Skeletal muscle satellite cell (primary cell): Measurements from ENCODE around the gene SPSB1. TPM values are rescaled to one million over a fixed set of nuclear protein-coding genes. Genes with fewer than 3 reads are reported as not detected.
A peak's percentile ranks its signal among the peaks of the same experiment; 100 is the strongest.

ENCODE experiments used
- H3K27me3 ChIP-seq: 2 replicates; pipeline ENCODE4 v1.7.0; 2013; ENCODE audit warnings: low read length; ENCODE audit not compliant: control insufficient read depth, insufficient read depth
- H3K36me3 ChIP-seq: 2 replicates; pipeline ENCODE4 v1.7.0; 2013; ENCODE audit warnings: mild to moderate bottlenecking, control low read depth, low read length; ENCODE audit not compliant: insufficient read depth
- H3K4me1 ChIP-seq: 2 replicates; pipeline ENCODE4 v1.7.0; 2013; ENCODE audit warnings: low read length; ENCODE audit not compliant: control insufficient read depth, insufficient read depth
- H3K4me2 ChIP-seq: 2 replicates; pipeline ENCODE4 v1.7.0; 2013; ENCODE audit warnings: mild to moderate bottlenecking, low read length
- H3K4me3 ChIP-seq: 2 replicates; pipeline ENCODE4 v1.7.0; 2013; ENCODE audit warnings: low read length
- H3K9ac ChIP-seq: 2 replicates; pipeline ENCODE4 v1.7.0; 2013; ENCODE audit warnings: mild to moderate bottlenecking, low read depth, low read length, moderate library complexity
- H3K9me3 ChIP-seq: replicated peaks from 2 replicates; pipeline ENCODE4 v1.7.0; 2013; ENCODE audit warnings: mild to moderate bottlenecking, control low read depth, low read length
- total RNA-seq: library from RNA; depleted of rRNA; stranded (reverse); fragments of >200 nt; gene quantifications from 2 replicates; pipeline ENCODE4 v1.2.3, GENCODE V29; 2012; rRNA removed

SPSB1 gene
- 8.6 and 11.4 TPM in 2 replicates for total RNA-seq

GRCh38 chr1:9292361-9293240 is at the start of gene SPSB1:
TSS of gene SPSB1 (plus strand) at chr1:9292894. CDS start at chr1:9355892, 62,998 bp downstream.
- Histone ChIP-seq H3K27me3 (no peaks in the 10 kb centered on the region), H3K4me2 (peak within 1 kb of the TSS; percentile 85), H3K4me3 (peak within 1 kb of the TSS; percentile 98), H3K4me1 (peaks cover 40% of the 10 kb centered on the region), H3K9me3 (no peaks in the 10 kb centered on the region), H3K36me3 (peaks cover 4% of the 10 kb centered on the region), H3K9ac (peak within 1 kb of the TSS; percentile 86)

GRCh38 chr1:9243066-9243739 is 49.5 kb upstream of the SPSB1 start:
- H3K4me3 ChIP-seq, result peak overlapping the region; percentile 11
- no peaks in the 10 kb centered on the region for H3K9me3 ChIP-seq
- H3K27me3 ChIP-seq, result no peaks in the 10 kb centered on the region
- peak overlapping the region; percentile 50 for H3K4me2 ChIP-seq
- peak overlapping the region; percentile 45 for H3K9ac ChIP-seq
- peaks cover 80% of the 10 kb centered on the region for H3K4me1 ChIP-seq
- peaks cover 40% of the 10 kb centered on the region for H3K36me3 ChIP-seq

- Histone ChIP-seq H3K27me3 (no peaks in the 10 kb centered on the region), H3K9ac (no peak overlapping the region), H3K4me2 (no peak overlapping the region), H3K9me3 (no peaks in the 10 kb centered on the region), H3K4me1 (peaks cover 81% of the 10 kb centered on the region), H3K36me3 (peaks cover 47% of the 10 kb centered on the region), H3K4me3 (no peak overlapping the region)
Measured at GRCh38 chr1:9244501-9245229, 48.0 kb upstream of the SPSB1 start.

GRCh38 chr1:9245230-9245619 is 47.5 kb upstream of the SPSB1 start:
- H3K27me3 ChIP-seq, result no peaks in the 10 kb centered on the region
- no peak overlapping the region for H3K4me2 ChIP-seq
- peaks cover 50% of the 10 kb centered on the region for H3K36me3 ChIP-seq
- peaks cover 81% of the 10 kb centered on the region for H3K4me1 ChIP-seq
- H3K9ac ChIP-seq, result no peak overlapping the region
- H3K4me3 ChIP-seq, result no peak overlapping the region
- no peaks in the 10 kb centered on the region for H3K9me3 ChIP-seq

GRCh38 chr1:9245661-9246060 is 47.0 kb upstream of the SPSB1 start:
- H3K36me3 ChIP-seq, result peaks cover 52% of the 10 kb centered on the region
- no peak overlapping the region for H3K9ac ChIP-seq
- no peaks in the 10 kb centered on the region for H3K9me3 ChIP-seq
- H3K4me1 ChIP-seq, result peaks cover 81% of the 10 kb centered on the region
- no peaks in the 10 kb centered on the region for H3K27me3 ChIP-seq
- no peak overlapping the region for H3K4me3 ChIP-seq
- H3K4me2 ChIP-seq, result no peak overlapping the region

GRCh38 chr1:9246215-9246614 is 46.5 kb upstream of the SPSB1 start:
- H3K4me3 ChIP-seq, result no peak overlapping the region
- peaks cover 55% of the 10 kb centered on the region for H3K36me3 ChIP-seq
- H3K4me1 ChIP-seq, result peaks cover 81% of the 10 kb centered on the region
- no peaks in the 10 kb centered on the region for H3K27me3 ChIP-seq
- H3K9me3 ChIP-seq, result no peaks in the 10 kb centered on the region
- H3K4me2 ChIP-seq, result no peak overlapping the region
- H3K9ac ChIP-seq, result no peak overlapping the region

- Histone ChIP-seq H3K4me2 (peak overlapping the region; percentile 64), H3K4me1 (peaks cover 74% of the 10 kb centered on the region), H3K36me3 (peaks cover 54% of the 10 kb centered on the region), H3K27me3 (no peaks in the 10 kb centered on the region), H3K9me3 (no peaks in the 10 kb centered on the region), H3K9ac (peak overlapping the region; percentile 79), H3K4me3 (no peak overlapping the region)
Measured at GRCh38 chr1:9246841-9247785, 45.6 kb upstream of the SPSB1 start.

GRCh38 chr1:9247894-9248293 is 44.8 kb upstream of the SPSB1 start:
- H3K9me3 ChIP-seq, result no peaks in the 10 kb centered on the region
- no peaks in the 10 kb centered on the region for H3K27me3 ChIP-seq
- peak overlapping the region; percentile 79 for H3K9ac ChIP-seq
- peaks cover 69% of the 10 kb centered on the region for H3K4me1 ChIP-seq
- peaks cover 57% of the 10 kb centered on the region for H3K36me3 ChIP-seq
- H3K4me2 ChIP-seq, result peak overlapping the region; percentile 64
- peak overlapping the region; percentile 23 for H3K4me3 ChIP-seq

GRCh38 chr1:9248341-9249262 is 44.1 kb upstream of the SPSB1 start:
- H3K9ac ChIP-seq, result peak overlapping the region; percentile 79
- peak overlapping the region; percentile 64 for H3K4me2 ChIP-seq
- H3K4me3 ChIP-seq, result peak overlapping the region; percentile 23
- H3K9me3 ChIP-seq, result no peaks in the 10 kb centered on the region
- H3K4me1 ChIP-seq, result peaks cover 64% of the 10 kb centered on the region
- peaks cover 56% of the 10 kb centered on the region for H3K36me3 ChIP-seq
- no peaks in the 10 kb centered on the region for H3K27me3 ChIP-seq

- Histone ChIP-seq H3K27me3 (no peaks in the 10 kb centered on the region), H3K36me3 (peaks cover 56% of the 10 kb centered on the region), H3K4me1 (peaks cover 60% of the 10 kb centered on the region), H3K9me3 (no peaks in the 10 kb centered on the region), H3K4me3 (no peak overlapping the region), H3K9ac (peak overlapping the region; percentile 65), H3K4me2 (no peak overlapping the region)
Measured at GRCh38 chr1:9249263-9249533, 43.5 kb upstream of the SPSB1 start.
